Pancreas (tissue), 10 donors: Measurements from ENCODE around the gene RNU2-63P. TPM values are rescaled to one million over a fixed set of nuclear protein-coding genes. Genes with fewer than 3 reads are reported as not detected.
"Not testable (repeated sequence)": the region's sequence is repeated elsewhere in the genome, so short reads cannot be mapped to it uniquely, and the experiment has no call there.

Experiments
- ATAC-seq, 4 donors: fragments of 200-7000 bp; cut with Tn5 transposase; one replicate each; pipeline versions ENCODE4 v1.8.0 to v1.9.1; 2020; ENCODE audit warnings: mild to moderate bottlenecking in 4 of 4, moderate library complexity in 4 of 4
- DNase-seq, 6 donors: peaks; one replicate each; pipeline ENCODE4 v3.0.0-alpha.2; 2020
- FAIRE-seq: peaks from 2 replicates; lab custom pipeline; 2012; peaks lifted over from hg19 to GRCh38; lab: Jason Lieb, UNC
- H3K27ac ChIP-seq, 4 donors: fragments of 200-600 bp; sonication (generic); 1 replicate in 3 of 4; 2 replicates in 1 of 4; pipeline versions ENCODE4 v1.5.0 to v1.8.0; 2020
- H3K27me3 ChIP-seq, 4 donors: fragments of 200-600 bp; one replicate each; pipeline ENCODE4 v1.8.0; 2021
- H3K36me3 ChIP-seq, 3 donors: fragments of 200-600 bp; sonication (generic) in 1 of 3; one replicate each; pipeline versions ENCODE4 v1.5.0 to v1.8.0; 2020 to 2021
- H3K4me1 ChIP-seq, 3 donors: fragments of 200-600 bp; one replicate each; pipeline ENCODE4 v1.8.0; 2021
- H3K4me3 ChIP-seq, 4 donors: fragments of 200-600 bp; sonication (generic) in 2 of 4; one replicate each; pipeline versions ENCODE4 v1.5.0 to v1.8.0; 2020 to 2021
- H3K9me3 ChIP-seq, 4 donors: fragments of 200-600 bp; one replicate each; pipeline ENCODE4 v1.8.0; 2021
- CTCF ChIP-seq, 4 donors: fragments of 200-600 bp; sonication (generic) in 3 of 4; IDR thresholded peaks; one replicate each; pipeline versions ENCODE4 v1.5.0 to v1.8.0; 2021; ENCODE audit warnings: antibody characterized with exemption in 4 of 4
- WGBS, 2 donors: extraction: QIAGEN DNeasy Blood & Tissue Kit; methylation state at CpG; one replicate each; pipeline ENCODE4 v1.1.7; 2013; 5-methylcytosine and 5-hydroxymethylcytosine counted together
- intact Hi-C, 3 donors: fragments of 100-400 bp; cut with DNase I; formaldehyde crosslinking; loops; one replicate each; pipeline versions ENCODE4 v1.11.1 to v1.14.2; 2022
- polyA plus RNA-seq, 2 donors: library from polyadenylated mRNA; stranded (reverse); fragments of 200-250 nt; gene quantifications; one replicate each; pipeline ENCODE4 v1.2.3, GENCODE V29; 2013
- total RNA-seq, 6 donors: library from RNA; stranded (reverse); fragmentation: NEBNext Ultra II Directional in 4 of 6; extraction: Animal tissue kit (Norgen Biotek cat#: 25700) in 4 of 6; gene quantifications; one replicate each; pipeline versions ENCODE4 v1.2.1 to v1.2.4, GENCODE V29; 2021 to 2023
- donor health status: healthy with polysubstance abuse.
- donor health status: DM: no; HTN: no; CAD: no; lungs with moderate emphysema.
- donor health status: DM: no; HTN: no; CAD: no.
- donor health status: control.
- donor health status: control.
- donor health status: Bipolar disorder and iron deficiency.
- donor health status: DM: yes; HTN: yes; CAD: no.
- donor health status: DM: no; HTN: no; CAD: no.
- donor health status: DM: no; HTN: no; CAD: no.
- donor health status: DM: yes; HTN: yes; CAD: no.

The RNU2-63P gene
- total and polyA plus RNA-seq, 8 donors = 1.9 TPM; not detected in 7

- no peaks in the 10 kb centered on the region for H3K4me1 ChIP-seq
- DNase-seq = no peak
- ATAC-seq = no peak
- no peak overlapping the region for H3K27ac ChIP-seq
- no peaks in the 10 kb centered on the region for H3K36me3 ChIP-seq
- intact Hi-C loops = no loop called here
- WGBS, 2 donors = 71 to 84% methylated on average over 6 of the region's 6 CpGs
- no peaks in the 10 kb centered on the region for H3K27me3 ChIP-seq
- no peak for FAIRE-seq
- no peak overlapping the region for H3K4me3 ChIP-seq
- no peaks in the 10 kb centered on the region for H3K9me3 ChIP-seq
- no peak for TF ChIP-seq CTCF (IDR thresholded peaks at IDR 0.05)
Measured at GRCh38 chr2:87996570-87996969, 19.8 kb downstream of the RNU2-63P start.

DNA sequence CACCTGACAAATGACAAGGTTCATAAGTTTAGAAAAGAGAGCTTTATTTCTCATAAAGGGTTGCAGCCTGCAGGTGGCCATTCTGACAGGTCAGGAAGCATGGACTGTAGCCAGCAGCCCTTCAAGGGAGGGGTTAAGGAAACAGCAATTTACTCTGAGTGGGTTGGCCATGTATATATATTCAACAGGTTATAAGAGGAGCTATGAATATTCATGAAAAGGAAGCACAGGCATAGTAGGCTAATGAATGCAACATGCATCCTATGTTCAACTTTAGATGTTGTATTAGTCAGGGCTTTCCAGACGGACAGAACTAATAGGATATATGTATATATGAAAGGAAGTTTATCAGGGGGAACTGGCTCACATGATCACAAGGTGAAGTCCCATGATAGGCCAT, 20.6 kb downstream of the RNU2-63P start:
- H3K27me3 ChIP-seq = no peaks in the 10 kb centered on the region
- intact Hi-C loops = no loop called here
- no peaks in the 10 kb centered on the region for H3K9me3 ChIP-seq
- H3K36me3 ChIP-seq = no peaks in the 10 kb centered on the region
- no peak for TF ChIP-seq CTCF (IDR thresholded peaks at IDR 0.05)
- no peak overlapping the region for H3K27ac ChIP-seq
- FAIRE-seq = no peak
- WGBS, 2 donors = 68 to 69% methylated on average over 1 of the region's 1 CpG
- no peak overlapping the region for H3K4me3 ChIP-seq
- no peak for DNase-seq
- no peaks in the 10 kb centered on the region for H3K4me1 ChIP-seq
- no peak for ATAC-seq

DNA sequence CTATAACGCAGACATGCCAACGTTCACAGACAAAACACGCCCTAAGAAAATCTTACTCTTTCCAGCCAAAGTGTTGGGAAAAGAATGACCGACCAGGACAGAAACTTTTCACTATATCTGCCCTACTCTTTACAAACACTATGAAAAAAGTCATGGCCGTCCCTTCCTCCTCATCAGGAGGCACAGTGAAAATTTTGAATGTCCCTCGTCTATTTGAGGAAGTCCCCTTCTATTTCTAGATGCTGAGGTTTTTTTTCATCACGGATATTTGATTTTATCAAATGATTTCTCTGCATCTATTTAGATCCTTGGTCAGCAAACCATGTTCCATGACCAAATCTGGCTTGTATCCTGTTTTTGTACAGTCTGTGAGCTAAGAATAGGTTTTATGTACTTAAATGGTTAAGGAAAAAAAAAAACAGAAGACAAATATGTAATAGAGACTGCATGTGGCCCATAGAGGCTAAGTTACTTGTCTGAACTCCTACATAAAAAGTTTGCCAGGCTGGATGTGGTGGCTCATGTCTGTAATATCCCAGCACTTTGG, 22.0 kb downstream of the RNU2-63P start:
- H3K4me3 ChIP-seq, DNase-seq, H3K36me3 ChIP-seq, ATAC-seq, FAIRE-seq, H3K9me3 ChIP-seq, intact Hi-C loops, H3K27ac ChIP-seq, H3K27me3 ChIP-seq, H3K4me1 ChIP-seq: not testable (repeated sequence)
- WGBS, 2 donors = 72 to 78% methylated on average over 6 to 7 of the region's 7 CpGs

- ATAC-seq, intact Hi-C loops, H3K27ac ChIP-seq, H3K9me3 ChIP-seq, H3K36me3 ChIP-seq, H3K27me3 ChIP-seq, H3K4me1 ChIP-seq, H3K4me3 ChIP-seq, FAIRE-seq, DNase-seq: not testable (repeated sequence)
- 0 to 14% methylated on average over 2 of the region's 3 CpGs for WGBS, 2 donors
Measured at GRCh38 chr2:87992569-87992968, 23.8 kb downstream of the RNU2-63P start.

GRCh38 chr2:87987473-87987872, 28.9 kb downstream of the RNU2-63P start:
- FAIRE-seq, H3K27ac ChIP-seq, H3K4me1 ChIP-seq, H3K4me3 ChIP-seq, H3K36me3 ChIP-seq, H3K27me3 ChIP-seq, intact Hi-C loops, DNase-seq, ATAC-seq, H3K9me3 ChIP-seq: not testable (repeated sequence)
- WGBS, 2 donors = no CpG with 5 or more reads among the region's 1 CpG

- ATAC-seq, H3K4me3 ChIP-seq, FAIRE-seq, intact Hi-C loops, H3K36me3 ChIP-seq, DNase-seq, H3K27ac ChIP-seq, H3K9me3 ChIP-seq, H3K27me3 ChIP-seq, H3K4me1 ChIP-seq: not testable (repeated sequence)
- WGBS, 2 donors = 70 to 74% methylated on average over 5 of the region's 5 CpGs
Measured at GRCh38 chr2:87985902-87986301, 30.4 kb downstream of the RNU2-63P start.

DNA sequence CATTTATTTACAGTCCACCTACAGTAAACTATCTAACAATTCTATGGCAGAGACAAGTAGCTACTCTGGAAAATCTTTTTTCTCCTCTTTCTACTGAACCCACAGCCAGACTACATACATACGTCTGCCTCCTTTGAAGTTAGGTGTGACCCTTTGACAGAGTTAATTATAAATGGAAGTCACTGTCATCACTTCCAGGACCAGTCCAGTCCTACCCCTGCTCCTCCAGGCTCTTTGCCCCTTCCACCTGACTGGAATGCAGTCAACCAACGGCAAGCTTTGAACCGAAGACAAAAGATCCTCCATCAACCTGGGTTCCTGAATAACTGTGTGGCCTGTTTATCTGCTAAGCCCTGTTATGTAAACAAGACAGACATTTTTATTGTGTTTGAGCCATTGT, 35.2 kb downstream of the RNU2-63P start:
- H3K4me1 ChIP-seq, H3K36me3 ChIP-seq, FAIRE-seq, H3K4me3 ChIP-seq, H3K27me3 ChIP-seq, ATAC-seq, H3K27ac ChIP-seq, intact Hi-C loops, DNase-seq, H3K9me3 ChIP-seq: not testable (repeated sequence)
- no CpG with 5 or more reads among the region's 3 CpGs for WGBS, 2 donors

GRCh38 chr2:87972385-87972784, 44.0 kb downstream of the RNU2-63P start:
- FAIRE-seq, H3K4me3 ChIP-seq, DNase-seq, ATAC-seq, intact Hi-C loops, H3K9me3 ChIP-seq, H3K36me3 ChIP-seq, H3K27ac ChIP-seq, H3K4me1 ChIP-seq, H3K27me3 ChIP-seq: not testable (repeated sequence)
- 76 to 93% methylated on average over 3 to 4 of the region's 17 CpGs for WGBS, 2 donors
